Dermis lymphatic vessel endothelial cell (primary cell): ENCODE measurements around the gene TSPY9. TPM values are rescaled to one million over a fixed set of nuclear protein-coding genes. Genes with fewer than 3 reads are reported as not detected.

ENCODE experiments used
- total RNA-seq: library from RNA; depleted of rRNA; stranded (reverse); fragments of >200 nt; gene quantifications from 2 replicates; pipeline ENCODE4 v1.2.1, GENCODE V29; 2014

Gene TSPY9
- total RNA-seq, result not detected in 2 replicates

GRCh38 chrY:9486967-9487366 is at the start of gene TSPY9:
TSS of gene TSPY9 (plus strand) at chrY:9487267. CDS start at chrY:9487313, 46 bp downstream.

DNA sequence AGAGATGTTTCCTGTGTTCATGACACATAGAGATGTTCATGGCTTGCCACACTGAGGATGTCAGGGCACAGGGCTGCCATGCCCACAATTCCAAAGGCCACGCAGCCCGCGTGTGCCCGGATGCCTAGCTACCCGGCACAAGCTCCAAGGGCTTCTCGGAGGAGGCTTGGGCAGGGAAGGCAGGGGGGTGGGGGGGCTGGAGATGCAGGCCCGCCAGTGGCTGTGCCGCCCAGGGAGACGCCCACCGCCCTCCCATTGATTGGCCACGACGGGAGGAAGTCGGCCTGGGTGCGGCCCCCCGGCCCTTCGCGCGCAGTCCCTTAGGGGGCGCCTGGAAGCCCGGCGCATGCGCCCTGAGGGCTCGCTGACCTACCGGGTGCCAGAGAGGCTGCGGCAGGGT is 20.4 kb upstream of the TSPY9 start, which contains the start of gene TSPY1:
Gene TSPY1, plus strand, starts transcription at position 301 of the 400 bp plus-strand sequence. Its CDS starts 46 bp downstream, at position 347.

DNA sequence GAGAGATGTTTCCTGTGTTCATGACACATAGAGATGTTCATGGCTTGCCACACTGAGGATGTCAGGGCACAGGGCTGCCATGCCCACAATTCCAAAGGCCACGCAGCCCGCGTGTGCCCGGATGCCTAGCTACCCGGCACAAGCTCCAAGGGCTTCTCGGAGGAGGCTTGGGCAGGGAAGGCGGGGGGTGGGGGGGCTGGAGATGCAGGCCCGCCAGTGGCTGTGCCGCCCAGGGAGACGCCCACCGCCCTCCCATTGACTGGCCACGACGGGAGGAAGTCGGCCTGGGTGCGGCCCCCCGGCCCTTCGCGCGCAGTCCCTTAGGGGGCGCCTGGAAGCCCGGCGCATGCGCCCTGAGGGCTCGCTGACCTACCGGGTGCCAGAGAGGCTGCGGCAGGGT is 40.5 kb downstream of the TSPY9 start, which contains the start of gene TSPY10:
Gene TSPY10, plus strand, starts transcription at position 301 of the 400 bp plus-strand sequence. Its CDS starts 46 bp downstream, at position 347.

Other genes starting within 250 kb of the TSPY9 start
- gene TSPY4, start 149.8 kb upstream of the TSPY9 start, total RNA-seq, result not detected in 2 replicates
- gene TSPY8, start 129.5 kb upstream of the TSPY9 start, total RNA-seq, result not detected in 2 replicates
- not detected in 2 replicates for gene TSPY3, start 88.8 kb upstream of the TSPY9 start, total RNA-seq
- not detected in 2 replicates for gene TSPY1, start 20.3 kb upstream of the TSPY9 start, total RNA-seq
- gene TSPY10, start 40.6 kb downstream of the TSPY9 start, total RNA-seq, result not detected in 2 replicates